AG20443 (cell line): ENCODE results near the gene EPHA1.
A peak's percentile ranks its signal among the peaks of the same experiment; 100 is the strongest.

ENCODE experiments used
- DNase-seq: peaks from one replicate; pipeline ENCODE4 v3.0.0; 2012; ENCODE audit warnings: low spot score, mixed read lengths

Gene EPHA1

DNA sequence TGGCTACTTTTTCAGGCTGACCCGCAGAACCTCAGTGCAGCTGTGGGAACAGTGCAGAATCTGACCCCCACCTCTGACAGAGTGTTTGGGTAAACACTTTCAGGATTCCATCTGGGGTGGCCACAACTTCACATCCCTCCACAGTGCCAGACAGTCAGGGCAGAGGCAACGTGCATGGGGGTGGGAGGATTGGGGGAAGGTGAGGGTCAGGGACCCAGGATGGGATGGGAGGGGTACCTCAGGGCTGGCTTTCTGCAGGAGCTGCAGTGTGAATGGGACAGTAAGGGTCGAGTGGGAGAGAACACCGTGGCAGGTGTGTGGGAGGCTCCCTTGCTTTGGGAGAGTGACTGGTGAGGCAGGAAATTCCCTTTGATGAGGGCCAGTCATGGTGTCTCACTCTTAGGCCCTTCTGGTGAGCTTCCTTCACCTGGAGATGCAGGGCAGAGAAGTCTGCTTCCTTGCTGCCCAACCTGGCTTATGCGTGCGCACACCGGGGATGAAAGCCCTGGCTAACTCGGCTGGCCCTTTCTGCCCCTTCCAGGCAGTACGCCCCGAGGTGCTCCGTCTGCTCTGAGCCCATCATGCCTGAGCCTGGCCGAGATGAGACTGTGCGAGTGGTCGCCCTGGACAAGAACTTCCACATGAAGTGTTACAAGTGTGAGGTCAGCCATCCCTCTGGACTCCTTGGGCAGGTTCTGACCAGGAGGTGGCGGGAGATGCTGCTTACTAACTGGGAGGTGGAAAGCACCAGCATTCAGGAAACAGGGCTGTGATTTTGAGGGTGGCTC is 19.1 kb downstream of the EPHA1 start:
- no peak for DNase-seq

DNA sequence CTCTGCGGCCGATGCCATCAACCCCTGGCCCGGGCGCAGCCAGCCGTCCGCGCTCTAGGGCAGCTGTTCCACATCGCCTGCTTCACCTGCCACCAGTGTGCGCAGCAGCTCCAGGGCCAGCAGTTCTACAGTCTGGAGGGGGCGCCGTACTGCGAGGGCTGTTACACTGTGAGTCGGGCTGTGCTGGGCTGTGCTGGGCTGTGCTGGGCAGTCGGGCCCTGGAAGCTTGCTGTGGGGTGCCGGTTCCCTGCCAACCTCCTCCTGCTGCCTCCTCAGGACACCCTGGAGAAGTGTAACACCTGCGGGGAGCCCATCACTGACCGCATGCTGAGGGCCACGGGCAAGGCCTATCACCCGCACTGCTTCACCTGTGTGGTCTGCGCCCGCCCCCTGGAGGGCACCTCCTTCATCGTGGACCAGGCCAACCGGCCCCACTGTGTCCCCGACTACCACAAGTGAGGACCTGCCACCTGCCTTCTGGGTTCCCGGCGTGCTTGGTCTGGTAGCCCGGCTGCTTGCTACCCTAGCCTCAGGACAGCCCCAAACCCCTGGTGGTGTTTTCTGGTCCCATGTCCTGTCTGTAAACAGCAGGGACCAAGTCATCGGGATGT is 20.1 kb downstream of the EPHA1 start:
- no peak for DNase-seq

DNA sequence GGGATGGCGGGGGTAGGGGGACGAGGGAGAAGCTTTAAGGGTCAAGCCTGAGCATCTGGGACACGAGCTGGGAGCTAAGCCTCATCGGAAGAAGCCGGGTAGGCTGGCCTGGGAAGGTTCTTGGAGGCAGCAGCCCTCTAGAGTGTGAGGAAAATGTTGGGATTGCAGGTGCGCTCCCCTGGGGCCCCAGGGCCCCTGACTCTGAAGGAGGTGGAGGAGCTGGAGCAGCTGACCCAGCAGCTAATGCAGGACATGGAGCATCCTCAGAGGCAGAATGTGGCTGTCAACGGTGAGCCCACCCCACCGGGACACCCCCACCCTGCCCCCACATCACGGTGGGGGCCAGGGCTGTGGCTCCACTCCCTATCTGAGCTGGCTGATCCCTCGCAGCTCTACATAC is 20.6 kb downstream of the EPHA1 start:
- no peak for DNase-seq

DNA sequence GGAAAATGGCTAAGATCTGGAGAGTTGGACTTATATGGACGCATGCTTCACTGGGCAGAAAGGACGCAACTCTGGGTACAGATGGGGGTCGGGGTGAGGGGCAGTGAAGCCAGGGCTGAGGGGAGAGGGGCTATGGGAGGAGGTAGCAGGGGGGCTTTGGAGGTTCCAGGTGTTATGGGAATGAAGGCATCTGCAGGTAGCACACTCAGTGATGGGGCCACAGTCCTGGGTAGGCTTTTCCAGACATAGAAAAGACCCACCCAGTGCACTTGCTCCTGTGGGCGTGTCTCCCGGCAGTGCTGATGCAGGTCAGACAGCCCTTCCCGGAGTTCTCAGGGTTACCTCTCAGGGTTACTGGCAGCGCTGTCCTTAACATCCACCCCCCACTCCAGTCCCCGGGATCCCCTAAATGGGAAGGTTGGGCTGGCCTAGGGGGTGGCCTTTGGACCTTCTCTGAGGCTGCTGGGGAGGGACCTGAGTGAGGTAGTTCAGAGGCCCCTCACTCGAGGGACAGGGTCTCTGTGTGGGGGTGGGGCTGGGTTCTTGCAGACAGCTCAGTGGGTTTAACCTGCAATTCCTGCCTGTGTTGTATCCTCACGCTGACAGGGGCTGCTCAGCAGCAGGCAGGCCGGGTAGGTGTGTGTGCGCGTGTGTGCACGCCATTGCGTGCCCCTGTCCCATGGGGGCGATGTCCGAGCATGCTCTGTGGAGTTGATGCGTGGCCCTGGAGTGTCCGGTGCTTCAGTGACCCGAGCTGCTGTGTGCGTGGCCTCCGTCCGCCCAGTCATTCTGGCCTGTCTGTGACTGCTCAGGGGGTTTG is 21.3 kb downstream of the EPHA1 start:
- DNase-seq: no peak

DNA sequence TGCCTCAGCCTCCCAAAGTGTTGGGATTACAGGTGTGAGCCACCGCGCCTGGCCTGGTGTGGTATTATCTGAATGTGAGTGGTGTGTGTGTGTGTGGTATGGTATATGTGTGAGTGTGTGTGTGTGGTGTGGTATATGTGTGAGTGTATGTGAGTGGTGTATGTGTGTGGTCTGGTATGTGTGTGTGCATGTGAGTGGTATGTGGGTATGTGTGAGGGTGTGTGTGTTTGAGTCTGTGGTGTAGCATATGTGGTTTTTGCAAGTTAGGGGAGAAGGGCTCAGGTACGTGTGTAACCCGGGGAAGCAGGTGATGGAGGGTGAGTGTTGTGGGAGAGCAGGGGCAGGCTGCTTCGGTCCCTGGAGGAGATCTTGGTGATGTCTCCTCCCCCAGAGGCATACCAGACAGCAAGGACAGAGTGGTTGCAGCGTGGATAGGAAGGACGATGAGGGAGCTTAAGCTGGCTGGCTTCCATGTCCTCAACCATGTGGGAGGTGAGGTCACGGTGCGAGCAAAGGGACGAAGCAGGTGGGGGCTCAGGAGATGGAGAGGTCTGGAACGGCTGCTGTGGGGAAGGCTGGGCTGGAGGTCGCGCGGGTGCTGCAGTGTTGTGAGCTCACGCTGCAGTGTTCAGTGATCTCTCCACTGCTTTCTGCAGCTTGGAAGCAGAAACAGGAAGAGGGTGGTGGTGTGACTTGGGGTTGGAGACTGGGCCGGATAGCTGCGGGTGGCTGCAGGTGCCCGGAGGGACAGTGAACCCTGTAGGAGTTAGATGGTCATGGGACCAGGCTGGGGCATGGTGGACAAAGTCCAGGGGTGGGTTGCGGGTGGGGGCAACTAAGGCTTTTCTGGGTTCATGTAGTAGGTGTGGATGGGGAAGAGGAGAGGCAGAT is 22.5 kb downstream of the EPHA1 start:
- DNase-seq: peak; percentile 10

DNA sequence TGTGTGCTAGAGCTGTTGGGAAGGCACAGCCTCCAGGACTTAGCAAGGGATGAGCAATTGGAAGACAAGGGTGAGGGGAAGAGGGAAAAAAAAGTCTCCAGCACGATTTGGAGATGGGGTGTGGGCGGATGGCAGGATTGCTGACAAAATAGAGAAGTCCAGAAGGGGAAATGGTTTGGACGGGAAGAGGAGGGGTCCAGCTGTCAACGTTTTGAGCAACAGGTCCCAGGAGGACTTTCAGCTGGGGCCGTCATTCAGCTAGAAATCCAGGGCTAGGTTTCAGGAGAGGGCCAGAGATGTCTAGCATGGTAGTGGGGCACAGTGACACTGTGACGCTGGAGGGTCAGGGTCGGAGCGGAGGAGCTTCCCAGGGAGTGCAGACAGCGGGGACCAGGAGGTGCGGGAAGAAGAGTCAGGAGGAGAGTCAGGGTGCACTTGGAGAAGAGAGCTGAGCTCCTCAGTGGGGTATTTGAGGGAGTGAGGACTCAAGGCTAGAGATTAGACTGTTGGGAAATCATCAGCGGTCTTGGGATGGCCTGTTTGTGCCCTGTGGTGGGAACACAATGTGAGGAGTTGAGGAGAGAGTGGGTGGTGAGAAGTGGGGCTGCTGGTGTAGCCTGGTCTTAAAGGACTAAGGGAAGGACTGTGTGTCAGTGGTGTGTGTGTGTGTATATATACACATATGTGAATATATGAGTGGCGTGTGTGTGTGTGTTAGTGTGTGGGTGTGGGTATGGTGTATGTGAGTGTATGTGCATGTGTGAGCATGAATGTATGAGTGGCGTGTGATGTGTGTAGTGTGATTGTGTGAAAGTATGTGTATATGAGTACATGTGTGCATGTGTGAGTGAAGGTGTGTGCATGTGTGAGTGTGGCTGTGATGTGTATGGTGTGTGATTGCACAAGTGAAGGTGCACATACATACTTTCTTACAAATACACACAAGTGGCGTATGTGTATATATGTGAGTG is 23.7 kb downstream of the EPHA1 start:
- DNase-seq: peak; percentile 5

DNA sequence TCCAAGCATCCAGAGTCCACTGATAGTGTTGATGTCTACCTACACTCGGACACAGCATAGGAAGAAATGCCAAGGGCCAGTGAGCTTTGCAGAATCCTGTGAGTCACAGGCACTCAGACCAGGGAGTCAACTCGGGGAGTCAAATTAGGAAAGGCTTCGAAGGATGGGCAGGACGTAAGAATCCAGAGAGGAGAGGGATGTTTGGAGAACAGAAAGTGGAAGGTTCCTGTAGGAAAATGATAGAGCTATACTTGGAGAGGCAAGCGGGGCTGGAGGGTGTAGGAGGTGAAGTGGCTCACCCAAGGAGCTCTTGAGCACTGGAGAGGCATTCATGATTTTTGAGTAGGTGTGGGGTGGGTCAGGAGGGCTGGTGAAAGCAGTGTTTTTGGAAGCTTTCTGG is 24.5 kb downstream of the EPHA1 start:
- peak; percentile 47 for DNase-seq

DNA sequence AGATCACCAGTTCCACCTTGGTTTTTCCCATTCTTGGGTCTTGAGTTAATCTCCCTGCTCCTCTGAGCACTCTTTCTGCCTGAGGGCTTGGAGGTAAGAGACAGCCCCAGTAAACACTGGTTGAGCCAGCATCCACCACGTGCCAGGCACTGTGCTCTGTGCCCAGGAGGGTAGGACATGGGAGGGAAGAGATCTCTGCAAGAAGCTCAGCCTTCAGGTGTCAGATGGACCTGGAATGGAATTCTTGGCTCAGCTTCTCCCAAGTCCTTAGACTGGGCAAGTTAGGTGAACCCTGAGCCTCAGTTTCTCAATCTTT is 25.1 kb downstream of the EPHA1 start:
- no peak for DNase-seq

DNA sequence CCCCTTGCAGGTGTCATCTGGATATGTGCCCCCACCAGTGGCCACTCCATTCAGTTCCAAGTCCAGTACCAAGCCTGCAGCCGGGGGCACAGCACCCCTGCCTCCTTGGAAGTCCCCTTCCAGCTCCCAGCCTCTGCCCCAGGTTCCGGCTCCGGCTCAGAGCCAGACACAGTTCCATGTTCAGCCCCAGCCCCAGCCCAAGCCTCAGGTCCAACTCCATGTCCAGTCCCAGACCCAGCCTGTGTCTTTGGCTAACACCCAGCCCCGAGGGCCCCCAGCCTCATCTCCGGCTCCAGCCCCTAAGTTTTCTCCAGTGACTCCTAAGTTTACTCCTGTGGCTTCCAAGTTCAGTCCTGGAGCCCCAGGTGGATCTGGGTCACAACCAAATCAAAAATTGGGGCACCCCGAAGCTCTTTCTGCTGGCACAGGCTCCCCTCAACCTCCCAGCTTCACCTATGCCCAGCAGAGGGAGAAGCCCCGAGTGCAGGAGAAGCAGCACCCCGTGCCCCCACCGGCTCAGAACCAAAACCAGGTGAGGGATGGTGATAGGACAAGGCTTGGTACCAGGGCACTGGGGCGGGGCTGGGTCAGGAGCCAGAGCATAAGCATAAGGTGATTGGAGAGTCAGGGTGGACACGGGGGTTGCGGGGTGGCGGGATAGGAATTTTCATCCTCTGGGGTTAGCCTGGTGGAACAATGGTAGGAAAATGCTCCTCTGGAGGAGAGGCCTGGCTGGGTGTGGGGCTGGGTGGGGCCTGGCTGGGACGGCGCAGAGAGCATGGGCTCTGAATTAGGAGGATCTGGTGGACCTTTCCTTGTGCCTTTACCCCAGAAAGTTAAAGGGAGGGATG is 25.6 kb downstream of the EPHA1 start:
- peak; percentile 5 for DNase-seq

DNA sequence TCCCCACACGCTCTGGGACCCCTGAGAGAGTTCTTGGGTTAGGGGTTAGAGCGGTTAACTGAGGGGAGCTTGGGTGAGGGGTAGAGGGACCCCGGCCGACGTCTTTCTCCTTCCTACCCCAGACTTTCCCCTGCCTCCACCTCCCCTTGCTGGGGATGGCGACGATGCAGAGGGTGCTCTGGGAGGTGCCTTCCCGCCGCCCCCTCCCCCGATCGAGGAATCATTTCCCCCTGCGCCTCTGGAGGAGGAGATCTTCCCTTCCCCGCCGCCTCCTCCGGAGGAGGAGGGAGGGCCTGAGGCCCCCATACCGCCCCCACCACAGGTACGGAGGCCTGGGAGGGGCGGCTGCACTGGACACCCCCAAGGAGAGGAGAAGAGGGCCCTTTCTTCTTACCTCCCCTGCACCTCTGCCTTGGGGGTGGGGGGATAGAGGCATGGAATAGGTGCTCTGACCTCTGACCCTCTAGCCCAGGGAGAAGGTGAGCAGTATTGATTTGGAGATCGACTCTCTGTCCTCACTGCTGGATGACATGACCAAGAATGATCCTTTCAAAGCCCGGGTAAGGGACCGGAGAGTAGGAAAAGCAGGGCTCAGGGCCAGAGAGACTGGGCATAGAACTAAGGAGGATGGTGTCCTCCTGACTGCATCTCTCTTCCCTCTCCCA is 26.4 kb downstream of the EPHA1 start:
- DNase-seq: peak; percentile 14

DNA sequence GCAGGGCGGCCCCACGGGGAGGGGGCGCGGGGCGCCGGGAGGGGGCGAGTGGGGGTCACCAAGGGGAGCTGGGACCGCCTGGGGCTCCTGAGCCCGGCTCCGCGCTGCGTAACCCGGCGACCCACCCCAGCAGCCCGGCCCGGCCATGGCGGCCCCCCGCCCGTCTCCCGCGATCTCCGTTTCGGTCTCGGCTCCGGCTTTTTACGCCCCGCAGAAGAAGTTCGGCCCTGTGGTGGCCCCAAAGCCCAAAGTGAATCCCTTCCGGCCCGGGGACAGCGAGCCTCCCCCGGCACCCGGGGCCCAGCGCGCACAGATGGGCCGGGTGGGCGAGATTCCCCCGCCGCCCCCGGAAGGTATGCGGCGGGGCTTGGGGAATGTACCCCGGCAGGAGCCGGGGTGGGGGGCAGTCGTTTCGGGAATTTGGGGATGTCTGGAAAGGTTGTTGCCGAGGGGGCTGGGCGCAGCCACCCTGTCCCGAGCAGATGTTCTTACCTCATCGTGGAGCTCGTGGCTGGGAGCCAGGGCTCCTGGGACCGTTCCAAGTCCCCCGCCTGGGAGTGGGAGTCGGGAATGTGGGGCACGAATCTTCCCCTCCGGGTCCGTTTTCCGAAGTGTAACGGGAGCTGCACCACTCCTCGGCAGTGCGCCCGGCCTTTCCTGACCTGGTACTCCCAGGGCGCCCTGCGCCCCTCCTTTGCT is 27.1 kb downstream of the EPHA1 start:
- DNase-seq: peak; percentile 80

DNA sequence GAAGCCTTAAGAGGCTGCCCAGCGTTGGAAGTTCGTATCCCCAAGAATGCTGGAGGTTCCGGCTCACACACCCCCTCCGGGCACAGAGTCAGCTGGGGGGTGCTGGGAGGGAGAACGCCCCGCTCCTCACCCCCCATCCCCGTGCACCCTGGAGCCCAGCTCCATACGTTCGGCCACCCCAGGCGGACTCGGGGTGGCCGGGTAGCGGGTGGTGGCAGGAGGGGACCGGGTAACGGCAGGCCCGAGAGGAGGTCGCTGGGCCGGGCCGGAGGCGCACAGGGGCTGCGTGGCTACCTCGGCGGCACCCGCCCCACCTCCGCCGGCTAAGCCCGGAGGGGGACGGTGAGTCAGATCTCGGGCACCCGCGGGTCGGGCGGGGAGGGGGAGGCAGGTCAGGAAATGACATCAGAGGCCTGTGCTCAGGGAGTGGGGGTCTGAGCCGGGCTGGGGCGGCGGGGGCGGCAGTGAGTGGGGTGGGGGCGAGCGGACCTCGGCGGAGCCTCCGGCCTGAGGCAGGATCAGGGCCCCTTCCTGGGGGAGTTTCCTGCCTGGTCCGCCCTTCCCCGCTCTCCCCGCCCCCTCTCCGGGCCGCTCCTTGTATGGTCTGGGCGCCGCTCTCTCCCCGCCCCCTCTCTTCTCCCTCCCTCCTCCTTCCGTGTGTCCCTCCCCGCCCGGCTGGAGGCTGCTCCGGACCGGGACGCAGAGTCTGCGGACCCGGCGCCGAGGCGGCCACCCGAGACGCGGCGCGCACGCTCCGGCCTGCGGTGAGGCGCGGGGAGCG is 27.8 kb downstream of the EPHA1 start, which contains the start of gene ZYX:
ZYX (plus strand) TSS at position 700 of the 781 bp plus-strand sequence. CDS start 227 bp downstream, outside the sequence.
- peak; percentile 97 for DNase-seq

DNA sequence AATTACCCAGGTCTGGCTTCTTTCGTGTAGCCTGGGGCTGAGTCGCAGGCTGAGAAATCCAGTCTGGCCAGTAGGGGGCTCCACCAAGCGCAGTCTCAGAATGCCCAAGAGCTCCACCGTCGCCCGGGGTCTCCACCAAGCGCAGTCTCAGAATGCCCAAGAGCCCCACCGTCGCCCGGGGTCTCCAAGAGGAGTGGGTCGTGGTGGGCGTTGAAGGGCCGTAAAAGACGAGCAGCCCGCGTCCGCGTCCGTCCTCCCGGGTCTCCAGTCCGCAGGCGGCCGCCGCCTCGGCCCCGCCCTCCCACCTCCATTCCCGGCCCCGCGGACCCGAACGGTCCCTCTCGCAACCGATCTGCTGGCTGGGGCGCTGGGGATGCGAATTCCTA is 28.4 kb downstream of the EPHA1 start:
- peak; percentile 87 for DNase-seq

DNA sequence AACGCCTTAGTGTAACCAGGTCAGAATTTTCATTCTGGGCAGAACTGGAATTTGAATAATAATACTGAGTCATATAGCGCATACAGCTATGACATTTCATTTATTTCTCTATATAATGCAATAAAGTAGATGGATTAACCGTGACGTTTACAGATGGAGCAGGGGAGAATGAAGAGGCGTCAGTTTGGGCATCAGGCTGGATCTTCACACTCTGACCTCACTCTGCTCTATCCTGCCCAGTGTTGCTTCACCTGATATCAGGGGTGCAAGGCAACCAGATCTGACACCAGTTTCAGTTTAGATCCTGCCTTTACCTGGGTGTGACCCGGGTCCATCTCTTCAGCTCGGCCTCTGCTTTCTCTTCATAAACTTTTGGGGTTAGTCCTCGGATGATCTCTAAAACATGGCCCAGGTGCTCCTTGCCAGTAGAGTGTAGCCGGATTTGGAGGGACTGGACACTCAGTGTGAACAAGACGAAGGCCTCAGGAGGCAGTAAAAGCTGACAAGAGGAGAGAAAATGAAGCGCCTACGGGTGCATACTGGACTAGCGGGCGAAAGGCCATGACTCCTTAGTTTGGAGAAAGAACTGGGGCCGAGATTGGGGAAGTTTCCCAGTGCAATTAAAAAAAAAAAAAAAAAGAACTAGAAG is 28.9 kb downstream of the EPHA1 start:
- peak; percentile 7 for DNase-seq

DNA sequence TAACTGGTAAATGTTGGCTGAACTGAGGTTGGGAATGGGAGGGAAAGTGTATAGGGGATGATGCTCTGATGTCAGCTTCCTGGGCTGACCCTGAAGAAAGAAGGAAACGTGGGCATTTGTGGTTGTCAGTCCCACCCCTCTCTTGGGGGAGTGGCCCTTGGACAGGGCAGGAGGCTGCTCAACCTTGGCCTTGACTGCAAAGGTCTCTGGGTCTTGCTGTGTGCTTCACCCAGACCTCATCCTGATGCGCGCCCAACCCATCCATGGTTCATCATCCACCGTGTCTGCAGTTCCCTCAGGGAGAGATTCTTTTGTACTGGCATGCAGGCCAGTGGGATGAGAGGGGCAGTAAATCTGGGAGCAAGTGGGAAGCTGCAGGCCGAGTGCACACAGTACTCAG is 32.3 kb downstream of the EPHA1 start:
- DNase-seq: no peak

DNA sequence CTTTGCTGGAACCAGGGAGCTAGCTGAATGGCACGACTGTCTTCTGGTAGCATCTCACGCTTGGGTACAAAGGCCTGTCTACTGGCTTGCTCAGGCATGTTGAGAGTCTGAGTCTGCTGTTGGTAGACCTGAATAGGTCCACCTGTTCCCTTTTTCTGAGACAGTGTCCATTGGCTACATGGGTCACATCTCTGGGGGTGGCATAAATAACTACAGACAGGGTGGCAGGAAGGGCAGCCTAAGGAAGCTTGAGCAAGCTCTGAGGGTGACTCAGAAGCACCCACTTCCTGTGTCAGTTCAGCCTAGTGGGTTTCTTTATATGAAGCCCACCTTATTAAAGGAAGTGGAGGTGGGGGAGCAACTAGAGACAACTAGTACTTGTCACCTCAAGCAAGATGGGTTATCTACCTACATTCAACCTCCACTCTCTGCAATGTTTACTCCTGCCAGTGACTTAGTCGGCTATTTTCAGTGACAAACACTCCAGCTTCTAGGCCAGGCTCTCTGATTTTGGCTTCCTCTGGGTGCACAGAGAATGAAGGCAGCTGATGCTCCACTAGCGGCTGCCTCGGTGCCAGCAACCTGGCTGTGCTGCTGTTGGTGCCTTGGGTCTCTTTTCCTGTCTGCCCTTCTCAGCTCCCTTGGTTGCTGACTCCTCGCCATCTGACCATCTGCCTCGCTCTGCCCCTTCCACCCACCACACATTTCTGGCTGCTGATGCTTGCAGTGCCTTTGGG is 33.2 kb downstream of the EPHA1 start:
- DNase-seq: no peak

DNA sequence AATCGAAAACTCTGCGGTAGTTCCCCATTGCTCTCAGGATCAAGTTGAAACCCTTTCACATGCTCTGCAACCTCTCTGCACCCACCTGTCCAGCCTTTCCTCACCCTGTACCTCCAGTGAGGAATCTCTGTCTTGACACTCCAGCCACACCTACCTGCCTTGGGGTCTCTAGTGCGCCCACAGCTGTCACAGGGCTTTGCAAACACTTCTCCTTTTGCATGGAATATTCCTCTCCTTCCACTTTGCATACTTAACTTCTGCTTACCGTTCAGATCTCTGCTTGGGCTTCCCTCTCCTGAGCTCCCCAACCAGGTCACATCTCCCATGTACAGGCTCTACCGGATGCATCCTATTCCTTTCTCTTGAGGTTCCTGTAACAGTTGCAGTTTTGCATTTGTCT is 34.1 kb downstream of the EPHA1 start:
- DNase-seq: no peak
